ENCODE results near the gene AMBP.

Gene AMBP

GRCh38 chr9:114038724-114039313 lies 39.3 kb downstream of the AMBP start:
- 0 out of 2 replicates have a peak, but pooled peaks cover 3% of the 10 kb centered on the region for H3K27me3 ChIP-seq (ENCODE audit: insufficient read depth, low read length)
- H3K36me3 ChIP-seq (ENCODE audit: insufficient read depth, low read length) = no peaks in the 10 kb centered on the region
- no peaks in the 10 kb centered on the region for H3F3A ChIP-seq (ENCODE audit: insufficient read depth, low read length)
- H3K79me2 ChIP-seq (ENCODE audit: insufficient read depth, low read length) = no peaks in the 10 kb centered on the region
- TF ChIP-seq EZH2 (IDR thresholded peaks at IDR 0.05; ENCODE audit: borderline replicate concordance, low read length) (no peak), CTCF (IDR thresholded peaks at IDR 0.05; ENCODE audit: low read length) (no peak)
- no peak overlapping the region for H3K4me2 ChIP-seq (ENCODE audit: low read length)
- no peaks in the 10 kb centered on the region for H3K9me2 ChIP-seq (ENCODE audit: low read depth, low read length)
- no peaks in the 10 kb centered on the region for H3K9me3 ChIP-seq (ENCODE audit: low read length)
- H3K4me1 ChIP-seq (ENCODE audit: insufficient read depth, low read length, severe bottlenecking) = no peaks in the 10 kb centered on the region
- no peaks in the 10 kb centered on the region for H4K20me1 ChIP-seq (ENCODE audit: insufficient read depth, low read length)
- no peak overlapping the region for H3K27ac ChIP-seq (ENCODE audit: low read depth, low read length, poor library complexity, severe bottlenecking)
- no peak overlapping the region for H2AFZ ChIP-seq (ENCODE audit: low read length)
- H3K4me3 ChIP-seq (ENCODE audit: low read depth, low read length, poor library complexity, severe bottlenecking) = no peak overlapping the region
- H3K9ac ChIP-seq (ENCODE audit: low read length) = no peak overlapping the region

GRCh38 chr9:114037961-114038723 lies 40.0 kb downstream of the AMBP start:
- Histone ChIP-seq H2AFZ (ENCODE audit: low read length) (no peak overlapping the region), H3K4me3 (ENCODE audit: low read depth, low read length, poor library complexity, severe bottlenecking) (no peak overlapping the region), H3K9me3 (ENCODE audit: low read length) (no peaks in the 10 kb centered on the region), H3K4me1 (ENCODE audit: insufficient read depth, low read length, severe bottlenecking) (no peaks in the 10 kb centered on the region), H3K79me2 (ENCODE audit: insufficient read depth, low read length) (no peaks in the 10 kb centered on the region), H3K9ac (ENCODE audit: low read length) (no peak overlapping the region), H4K20me1 (ENCODE audit: insufficient read depth, low read length) (no peaks in the 10 kb centered on the region), H3K27ac (ENCODE audit: low read depth, low read length, poor library complexity, severe bottlenecking) (no peak overlapping the region), H3F3A (ENCODE audit: insufficient read depth, low read length) (no peaks in the 10 kb centered on the region), H3K36me3 (ENCODE audit: insufficient read depth, low read length) (no peaks in the 10 kb centered on the region), H3K27me3 (ENCODE audit: insufficient read depth, low read length) (0 out of 2 replicates have a peak, but pooled peaks cover 3% of the 10 kb centered on the region), H3K9me2 (ENCODE audit: low read depth, low read length) (no peaks in the 10 kb centered on the region), H3K4me2 (ENCODE audit: low read length) (no peak overlapping the region)
- TF ChIP-seq EZH2 (IDR thresholded peaks at IDR 0.05; ENCODE audit: borderline replicate concordance, low read length) (no peak), CTCF (IDR thresholded peaks at IDR 0.05; ENCODE audit: low read length) (no peak)

- no peaks in the 10 kb centered on the region for H4K20me1 ChIP-seq (ENCODE audit: insufficient read depth, low read length)
- no peak overlapping the region for H3K4me3 ChIP-seq (ENCODE audit: low read depth, low read length, poor library complexity, severe bottlenecking)
- no peak overlapping the region for H2AFZ ChIP-seq (ENCODE audit: low read length)
- H3K9me2 ChIP-seq (ENCODE audit: low read depth, low read length) = no peaks in the 10 kb centered on the region
- no peaks in the 10 kb centered on the region for H3K4me1 ChIP-seq (ENCODE audit: insufficient read depth, low read length, severe bottlenecking)
- no peaks in the 10 kb centered on the region for H3K9me3 ChIP-seq (ENCODE audit: low read length)
- H3K9ac ChIP-seq (ENCODE audit: low read length) = no peak overlapping the region
- H3F3A ChIP-seq (ENCODE audit: insufficient read depth, low read length) = no peaks in the 10 kb centered on the region
- no peak overlapping the region for H3K27ac ChIP-seq (ENCODE audit: low read depth, low read length, poor library complexity, severe bottlenecking)
- H3K27me3 ChIP-seq (ENCODE audit: insufficient read depth, low read length) = 0 out of 2 replicates have a peak, but pooled peaks cover 3% of the 10 kb centered on the region
- H3K79me2 ChIP-seq (ENCODE audit: insufficient read depth, low read length) = no peaks in the 10 kb centered on the region
- TF ChIP-seq CTCF (IDR thresholded peaks at IDR 0.05; ENCODE audit: low read length) (no peak), EZH2 (IDR thresholded peaks at IDR 0.05; ENCODE audit: borderline replicate concordance, low read length) (no peak)
- no peaks in the 10 kb centered on the region for H3K36me3 ChIP-seq (ENCODE audit: insufficient read depth, low read length)
- no peak overlapping the region for H3K4me2 ChIP-seq (ENCODE audit: low read length)
Measured at GRCh38 chr9:114037249-114037648, 40.9 kb downstream of the AMBP start.
